VCaP (cell line): Measurements from ENCODE around the gene DCTPP1.
"Not testable (repeated sequence)": the region's sequence is repeated elsewhere in the genome, so short reads cannot be mapped to it uniquely, and the experiment has no call there.

ENCODE experiments used
- H3K27ac ChIP-seq: fragments of 450-650 bp; 2 replicates; pipeline ENCODE4 v1.5.1; 2017
- CTCF ChIP-seq: fragments of 450-650 bp; conservative IDR thresholded peaks from 2 replicates; pipeline ENCODE4 v1.5.1; 2017; ENCODE audit warnings: mild to moderate bottlenecking, moderate library complexity

Gene DCTPP1

GRCh38 chr16:30472328-30472942 lies 42.6 kb upstream of the DCTPP1 start, which contains the start of gene ITGAL:
TSS of gene ITGAL (plus strand) at chr16:30472742. CDS start at chr16:30472838, 96 bp downstream.
- TF ChIP-seq CTCF = no peak
- H3K27ac ChIP-seq = no peak within 1 kb of the TSS

- H3K27ac ChIP-seq = no peak overlapping the region
- TF ChIP-seq CTCF = no peak
Measured at GRCh38 chr16:30470632-30470995, 40.8 kb upstream of the DCTPP1 start.

- TF ChIP-seq CTCF = no peak
- H3K27ac ChIP-seq = no peak overlapping the region
Measured at GRCh38 chr16:30470170-30470512, 40.3 kb upstream of the DCTPP1 start.

- TF ChIP-seq CTCF = no peak
- no peak overlapping the region for H3K27ac ChIP-seq
Measured at GRCh38 chr16:30464078-30464477, 34.2 kb upstream of the DCTPP1 start.

GRCh38 chr16:30461426-30461825 lies 31.6 kb upstream of the DCTPP1 start:
- not testable (repeated sequence) for H3K27ac ChIP-seq

- TF ChIP-seq CTCF = no peak
- no peak overlapping the region for H3K27ac ChIP-seq
Measured at GRCh38 chr16:30459456-30459855, 29.6 kb upstream of the DCTPP1 start.

GRCh38 chr16:30458561-30459394 lies 28.9 kb upstream of the DCTPP1 start:
- no peak overlapping the region for H3K27ac ChIP-seq
- TF ChIP-seq CTCF = no peak
